ENCODE measurements around the gene MAMLD1.

- TF ChIP-seq CTCF (IDR thresholded peaks at IDR 0.05; ENCODE audit: poor library complexity) = no peak
- TF ChIP-seq EZH2 (IDR thresholded peaks at IDR 0.05; ENCODE audit: borderline replicate concordance) = no peak
These were observed 33.8 kb upstream of the MAMLD1 start for GRCh38 chrX:150329282-150329681.
